Suprapubic skin (tissue), 4 donors: Measurements from ENCODE around the gene MIER2.

Experiments used
- CTCF ChIP-seq, 2 donors: fragments of 200-600 bp in 1 of 2; fragments of 450-650 bp in 1 of 2; sonication (generic) in 1 of 2; IDR thresholded peaks; one replicate each; pipeline ENCODE4 v1.5.1; 2016 to 2019; ENCODE audit warnings: antibody characterized with exemption in 2 of 2, mild to moderate bottlenecking in 1 of 2, moderate library complexity in 1 of 2
- EP300 ChIP-seq: sonication (generic); formaldehyde crosslinking; IDR thresholded peaks from one replicate; pipeline ENCODE4 v1.6.1; 2017; ENCODE audit warnings: antibody characterized with exemption
- POLR2A ChIP-seq, 2 donors: fragments of 450-650 bp; IDR thresholded peaks; one replicate each; pipeline ENCODE4 v1.6.1; 2017; ENCODE audit warnings: antibody characterized with exemption in 2 of 2, mild to moderate bottlenecking in 2 of 2, moderate library complexity in 2 of 2
- POLR2AphosphoS5 ChIP-seq, 3 donors: sonication (generic); formaldehyde crosslinking; IDR thresholded peaks; one replicate each; pipeline ENCODE4 v1.6.1; 2017; ENCODE audit warnings: antibody characterized with exemption in 3 of 3

- TF ChIP-seq CTCF (IDR thresholded peaks at IDR 0.05) (no peak), POLR2A (IDR thresholded peaks at IDR 0.05) (no peak), POLR2AphosphoS5 (IDR thresholded peaks at IDR 0.05) (no peak), EP300 (no peak)
These were observed 3.6 kb upstream of the MIER2 start for GRCh38 chr19:347946-348861.
